H9 (cell line): ENCODE data around the gene PDE4B. TPM values are rescaled to one million over a fixed set of nuclear protein-coding genes. Genes with fewer than 3 reads are reported as not detected.

ENCODE experiments used
- DNase-seq: peaks from one replicate; pipeline ENCODE4 v3.0.0-alpha.2; 2017
- H2AFZ ChIP-seq: one replicate; pipeline ENCODE4 v1.6.1; 2013; ENCODE audit warnings: mild to moderate bottlenecking, low read length, control low read depth, moderate library complexity
- H2AK5ac ChIP-seq: 2 replicates; pipeline ENCODE4 v1.6.1; 2013; ENCODE audit warnings: low read length, control low read depth, mixed read lengths; ENCODE audit not compliant: insufficient read length
- H2BK120ac ChIP-seq: one replicate; pipeline ENCODE4 v1.6.1; 2013; ENCODE audit warnings: low read depth, mild to moderate bottlenecking, low read length, control low read depth, inconsistent platforms; ENCODE audit not compliant: poor library complexity, severe bottlenecking
- H2BK12ac ChIP-seq: 2 replicates; pipeline ENCODE4 v1.6.1; 2013; ENCODE audit warnings: low read length, control low read depth, mixed read lengths, low read depth; ENCODE audit not compliant: insufficient read length
- H2BK15ac ChIP-seq: 2 replicates; pipeline ENCODE4 v1.6.1; 2013; ENCODE audit warnings: low read depth, low read length, control low read depth
- H2BK20ac ChIP-seq: one replicate; pipeline ENCODE4 v1.6.1; 2013; ENCODE audit warnings: low read depth, mild to moderate bottlenecking, low read length, control low read depth, inconsistent platforms; ENCODE audit not compliant: poor library complexity, severe bottlenecking
- H2BK5ac ChIP-seq: 2 replicates; pipeline ENCODE4 v1.6.1; 2013; ENCODE audit warnings: low read length, control low read depth, mixed read lengths; ENCODE audit not compliant: insufficient read length
- H3K14ac ChIP-seq: 2 replicates; pipeline ENCODE4 v1.6.1; 2013; ENCODE audit warnings: low read length, control low read depth; ENCODE audit not compliant: insufficient read depth
- H3K18ac ChIP-seq: 2 replicates; pipeline ENCODE4 v1.6.1; 2013; ENCODE audit warnings: low read depth, mild to moderate bottlenecking, mixed read lengths, low read length, control low read depth; ENCODE audit not compliant: insufficient read length
- H3K23ac ChIP-seq: 2 replicates; pipeline ENCODE4 v1.6.1; 2013; ENCODE audit warnings: low read length, control low read depth, mixed read lengths, low read depth; ENCODE audit not compliant: insufficient read length
- H3K23me2 ChIP-seq: 2 replicates; pipeline ENCODE4 v1.6.1; 2013; ENCODE audit warnings: low read depth, mild to moderate bottlenecking, mixed read lengths, low read length, control low read depth; ENCODE audit not compliant: insufficient read length, poor library complexity, severe bottlenecking
- H3K27ac ChIP-seq: 2 replicates; pipeline ENCODE4 v1.5.1; 2013; ENCODE audit warnings: low read length, control low read depth, mixed read lengths, low read depth; ENCODE audit not compliant: insufficient read length
- H3K27me3 ChIP-seq: 2 replicates; pipeline ENCODE4 v1.6.1; 2013; ENCODE audit warnings: low read length, control low read depth, inconsistent platforms; ENCODE audit not compliant: insufficient read depth
- H3K4ac ChIP-seq: 2 replicates; pipeline ENCODE4 v1.6.1; 2013; ENCODE audit warnings: low read depth, mild to moderate bottlenecking, control low read depth, inconsistent platforms, low read length, moderate library complexity
- H3K4me1 ChIP-seq: 2 replicates; pipeline ENCODE4 v1.6.1; 2013; ENCODE audit warnings: low read length, control low read depth, inconsistent platforms; ENCODE audit not compliant: insufficient read depth
- H3K4me2 ChIP-seq: 2 replicates; pipeline ENCODE4 v1.6.1; 2013; ENCODE audit warnings: low read length, control low read depth, mixed read lengths; ENCODE audit not compliant: insufficient read length, insufficient read depth
- H3K56ac ChIP-seq: 2 replicates; pipeline ENCODE4 v1.6.1; 2013; ENCODE audit warnings: low read depth, mild to moderate bottlenecking, mixed read lengths, low read length, control low read depth; ENCODE audit not compliant: insufficient read length
- H3K79me1 ChIP-seq: 2 replicates; pipeline ENCODE4 v1.6.1; 2013; ENCODE audit warnings: low read depth, mild to moderate bottlenecking, moderate library complexity, low read length, control low read depth, inconsistent platforms; ENCODE audit not compliant: insufficient read depth, poor library complexity, severe bottlenecking
- H3K79me2 ChIP-seq: 2 replicates; pipeline ENCODE4 v1.6.1; 2013; ENCODE audit warnings: low read length, control low read depth, inconsistent platforms; ENCODE audit not compliant: insufficient read depth
- H3K9ac ChIP-seq: 2 replicates; pipeline ENCODE4 v1.6.1; 2013; ENCODE audit warnings: low read length, control low read depth, mixed read lengths; ENCODE audit not compliant: insufficient read length; ENCODE audit errors: extremely low read depth
- H3K9me3 ChIP-seq: one replicate; pipeline ENCODE4 v1.6.1; 2013; ENCODE audit warnings: low read depth, low read length, inconsistent platforms; ENCODE audit not compliant: control insufficient read depth
- H3T11ph ChIP-seq: one replicate; pipeline ENCODE4 v1.6.1; 2013; ENCODE audit warnings: mild to moderate bottlenecking, low read length, control low read depth, inconsistent platforms
- H4K20me1 ChIP-seq: one replicate; pipeline ENCODE4 v1.6.1; 2013; ENCODE audit not compliant: control insufficient read depth, insufficient read length, insufficient read depth
- H4K5ac ChIP-seq: 2 replicates; pipeline ENCODE4 v1.6.1; 2013; ENCODE audit warnings: low read depth, mild to moderate bottlenecking, mixed read lengths, low read length, control low read depth; ENCODE audit not compliant: insufficient read length
- H4K8ac ChIP-seq: replicated peaks from 2 replicates; pipeline ENCODE4 v1.6.1; 2013; ENCODE audit warnings: low read length, control low read depth, mixed read lengths, low read depth; ENCODE audit not compliant: insufficient read length
- H4K91ac ChIP-seq: 2 replicates; pipeline ENCODE4 v1.6.1; 2013; ENCODE audit warnings: low read depth, mild to moderate bottlenecking, moderate library complexity, mixed read lengths, low read length, control low read depth; ENCODE audit not compliant: insufficient read length
- H3K27ac Mint-ChIP-seq, 3 experiments: 2 replicates in 2 of 3; 3 replicates in 1 of 3; pipeline ENCODE4 v1.8.0; 2020 to 2021; ENCODE audit warnings: mixed read lengths in 3 of 3, mild to moderate bottlenecking in 1 of 3, moderate library complexity in 1 of 3
- H3K27me3 Mint-ChIP-seq: 2 replicates; pipeline ENCODE4 v1.8.0; 2021; ENCODE audit warnings: low read depth, mild to moderate bottlenecking, moderate library complexity, mixed read lengths
- H3K36me3 Mint-ChIP-seq, 3 experiments: 2 replicates in 2 of 3; 3 replicates in 1 of 3; pipeline ENCODE4 v1.8.0; 2020 to 2021; ENCODE audit warnings: low read depth in 3 of 3, mixed read lengths in 3 of 3; ENCODE audit not compliant: insufficient read depth in 1 of 3
- H3K4me1 Mint-ChIP-seq, 2 experiments: 2 replicates each; pipeline ENCODE4 v1.8.0; 2020; ENCODE audit warnings: mixed read lengths in 2 of 2
- H3K4me3 Mint-ChIP-seq, 2 experiments: 2 replicates in 1 of 2; 3 replicates in 1 of 2; pipeline ENCODE4 v1.8.0; 2020 to 2021; ENCODE audit warnings: mild to moderate bottlenecking in 2 of 2, mixed read lengths in 2 of 2, moderate library complexity in 1 of 2
- H3K9me3 Mint-ChIP-seq, 2 experiments: 2 replicates in 1 of 2; 3 replicates in 1 of 2; pipeline ENCODE4 v1.8.0; 2020; ENCODE audit warnings: mild to moderate bottlenecking in 2 of 2, mixed read lengths in 2 of 2, moderate library complexity in 1 of 2
- CTCF ChIP-seq: fragments of 200-600 bp; sonication (generic); conservative IDR thresholded peaks from 3 replicates; pipeline ENCODE4 v1.8.0; 2021; ENCODE audit warnings: antibody characterized with exemption, mild to moderate bottlenecking
- WGBS: extraction: QIAGEN DNeasy Blood & Tissue Kit; methylation state at CpG from one replicate; pipeline ENCODE4 v1.1.7; 2013; ENCODE audit warnings: missing lambda C conversion rate, low lambda C conversion rate, mixed read lengths; ENCODE audit not compliant: insufficient read length; ENCODE audit errors: extremely low coverage; 5-methylcytosine and 5-hydroxymethylcytosine counted together
- total RNA-seq: library from RNA; stranded (reverse); gene quantifications from 2 replicates; pipeline ENCODE4 v1.2.1, GENCODE V29; 2021

The PDE4B gene
- total RNA-seq, 1 experiment from 2014 or later: 19.8 TPM

DNA sequence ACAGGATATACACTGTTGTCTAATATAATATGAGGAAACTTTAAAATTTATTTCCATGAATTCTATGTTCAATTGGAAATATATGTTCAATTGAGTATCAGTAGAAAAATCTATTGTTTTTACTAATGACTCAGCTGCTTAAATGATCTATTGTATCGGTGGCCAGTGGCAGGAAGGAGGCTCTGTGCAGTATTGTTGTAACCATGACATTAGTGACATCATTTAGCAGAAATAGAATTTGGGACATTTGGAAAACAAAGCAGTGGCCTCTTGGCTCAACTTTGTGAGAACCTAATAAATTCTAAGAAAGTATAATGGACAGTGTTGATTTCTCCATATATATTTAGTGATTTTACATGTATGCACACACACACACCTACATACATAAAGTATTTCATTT, 257.4 kb downstream of the PDE4B start:
- no peak overlapping the region for H3T11ph ChIP-seq
- no CpG with 5 or more reads among the region's 1 CpG for WGBS
- no peak overlapping the region for H3K4ac ChIP-seq

More for the DNA sequence above, 257.4 kb downstream of the PDE4B start:
- Histone ChIP-seq H2BK12ac (no peak overlapping the region), H2BK5ac (no peak overlapping the region), H2AK5ac (no peak overlapping the region), H3K9me3 (no peaks in the 10 kb centered on the region), H3K56ac (no peak overlapping the region), H4K91ac (no peak overlapping the region), H4K5ac (no peak overlapping the region), H3K4me1 (no peaks in the 10 kb centered on the region), H3K27me3 (no peaks in the 10 kb centered on the region), H3K4me2 (no peak overlapping the region), H3K9ac (no peak overlapping the region), H2AFZ (no peak overlapping the region), H3K79me1 (no peaks in the 10 kb centered on the region), H3K23me2 (no peaks in the 10 kb centered on the region), H3K79me2 (no peaks in the 10 kb centered on the region), H2BK15ac (no peak overlapping the region), H3K23ac (no peak overlapping the region), H3K27ac (no peak overlapping the region), H3K14ac (no peak overlapping the region), H4K20me1 (no peaks in the 10 kb centered on the region), H2BK120ac (no peak overlapping the region), H3K18ac (no peak overlapping the region), H2BK20ac (no peak overlapping the region), H4K8ac (no peak overlapping the region)
- no peak for DNase-seq
- TF ChIP-seq CTCF: no peak
- no peaks in the 10 kb centered on the region; the same call in 1 of the 2 replicates for H3K27me3 Mint-ChIP-seq
- H3K4me3 Mint-ChIP-seq: no peak overlapping the region
- H3K36me3 Mint-ChIP-seq: no peaks in the 10 kb centered on the region
- H3K27ac Mint-ChIP-seq: no peak overlapping the region
- H3K4me1 Mint-ChIP-seq: no peaks in the 10 kb centered on the region
- no peaks in the 10 kb centered on the region for H3K9me3 Mint-ChIP-seq
